Liver (tissue), 9 donors: Measurements from ENCODE around the gene ASPA. TPM values are rescaled to one million over a fixed set of nuclear protein-coding genes. Genes with fewer than 3 reads are reported as not detected.

ENCODE experiments used
- DNase-seq: peaks from one replicate; pipeline ENCODE4 v3.0.0-alpha.2; 2017; ENCODE audit warnings: low spot score
- H3K27ac ChIP-seq, 2 donors: one replicate each; pipeline ENCODE4 v1.7.0; 2013; ENCODE audit warnings: inconsistent platforms in 2 of 2, low read length in 2 of 2, control low read depth in 1 of 2, low read depth in 1 of 2, mild to moderate bottlenecking in 1 of 2
- H3K27me3 ChIP-seq, 4 donors: one replicate each; pipeline versions ENCODE4 v1.6.1 to v1.7.0; 2013; ENCODE audit warnings: low read length in 3 of 4, inconsistent platforms in 1 of 4, mild to moderate bottlenecking in 1 of 4, moderate library complexity in 1 of 4; ENCODE audit not compliant: control insufficient read depth in 4 of 4, insufficient read depth in 4 of 4
- H3K36me3 ChIP-seq, 4 donors: one replicate each; pipeline versions ENCODE4 v1.6.1 to v1.7.0; 2013; ENCODE audit warnings: low read length in 3 of 4, mild to moderate bottlenecking in 3 of 4, low read depth in 1 of 4, moderate library complexity in 1 of 4; ENCODE audit not compliant: control insufficient read depth in 4 of 4, insufficient read depth in 3 of 4
- H3K4me1 ChIP-seq, 4 donors: one replicate each; pipeline versions ENCODE4 v1.6.1 to v1.7.0; 2013; ENCODE audit warnings: low read length in 3 of 4, mild to moderate bottlenecking in 3 of 4, moderate library complexity in 1 of 4; ENCODE audit not compliant: control insufficient read depth in 4 of 4, insufficient read depth in 4 of 4
- H3K4me3 ChIP-seq, 3 donors: one replicate each; pipeline versions ENCODE4 v1.6.1 to v1.7.0; 2013; ENCODE audit warnings: low read length in 3 of 3, control low read depth in 1 of 3, low read depth in 1 of 3, mild to moderate bottlenecking in 1 of 3
- H3K9ac ChIP-seq, 2 donors: one replicate each; pipeline ENCODE4 v1.7.0; 2013; ENCODE audit warnings: low read length in 2 of 2, mild to moderate bottlenecking in 2 of 2, moderate library complexity in 2 of 2, control low read depth in 1 of 2, low read depth in 1 of 2
- H3K9me3 ChIP-seq, 4 donors: one replicate each; pipeline versions ENCODE4 v1.6.1 to v1.7.0; 2013; ENCODE audit warnings: low read length in 3 of 4; ENCODE audit not compliant: control insufficient read depth in 4 of 4
- ATF3 ChIP-seq: IDR thresholded peaks from 2 replicates; pipeline ENCODE4 v1.6.1; 2016; ENCODE audit warnings: antibody characterized with exemption
- CTCF ChIP-seq: fragments of 150-350 bp; IDR thresholded peaks from 2 replicates; pipeline ENCODE4 v1.5.1; 2017; ENCODE audit warnings: improper control_type of control experiment, low read depth, low read length; ENCODE audit not compliant: missing input control
- EGR1 ChIP-seq, 2 donors: IDR thresholded peaks; 2 replicates each; pipeline ENCODE4 v1.6.1; 2016 to 2018; ENCODE audit warnings: antibody characterized with exemption in 2 of 2, low read depth in 2 of 2
- FOXA1 ChIP-seq: IDR thresholded peaks from 2 replicates; pipeline ENCODE4 v1.6.1; 2016; ENCODE audit warnings: antibody characterized with exemption
- FOXA2 ChIP-seq: IDR thresholded peaks from 2 replicates; pipeline ENCODE4 v1.6.1; 2016; ENCODE audit warnings: antibody characterized with exemption
- GABPA ChIP-seq, 2 donors: IDR thresholded peaks in 1 of 2; conservative IDR thresholded peaks in 1 of 2; 2 replicates each; pipeline ENCODE4 v1.6.1; 2016; ENCODE audit warnings: antibody characterized with exemption in 2 of 2, mild to moderate bottlenecking in 1 of 2, moderate library complexity in 1 of 2
- HNF4A ChIP-seq, 2 donors: conservative IDR thresholded peaks; 2 replicates each; pipeline ENCODE4 v1.6.1; 2016; ENCODE audit warnings: antibody characterized with exemption in 2 of 2, mild to moderate bottlenecking in 2 of 2
- HNF4G ChIP-seq: IDR thresholded peaks from 2 replicates; pipeline ENCODE4 v1.6.1; 2016; ENCODE audit warnings: antibody characterized with exemption
- JUND ChIP-seq, 2 donors: IDR thresholded peaks; 2 replicates each; pipeline ENCODE4 v1.6.1; 2016; ENCODE audit warnings: antibody characterized with exemption in 2 of 2
- MAX ChIP-seq: IDR thresholded peaks from 2 replicates; pipeline ENCODE4 v1.6.1; 2016; ENCODE audit warnings: antibody characterized with exemption
- NR2F2 ChIP-seq: IDR thresholded peaks from 2 replicates; pipeline ENCODE4 v1.6.1; 2016; ENCODE audit warnings: antibody characterized with exemption
- RAD21 ChIP-seq, 2 donors: IDR thresholded peaks; 2 replicates each; pipeline ENCODE4 v1.6.1; 2016; ENCODE audit warnings: antibody characterized with exemption in 2 of 2, mild to moderate bottlenecking in 2 of 2
- REST ChIP-seq: IDR thresholded peaks from 2 replicates; pipeline ENCODE4 v1.6.1; 2016; ENCODE audit warnings: antibody characterized with exemption, mild to moderate bottlenecking
- RXRA ChIP-seq, 2 donors: IDR thresholded peaks; 2 replicates each; pipeline ENCODE4 v1.6.1; 2017 to 2018; ENCODE audit warnings: antibody characterized with exemption in 2 of 2, mild to moderate bottlenecking in 1 of 2
- SP1 ChIP-seq: IDR thresholded peaks from 2 replicates; pipeline ENCODE4 v1.6.1; 2018; ENCODE audit warnings: antibody characterized with exemption, mild to moderate bottlenecking
- TAF1 ChIP-seq: conservative IDR thresholded peaks from 2 replicates; pipeline ENCODE4 v1.6.1; 2016; ENCODE audit warnings: antibody characterized with exemption, mild to moderate bottlenecking
- ZBTB33 ChIP-seq: IDR thresholded peaks from 2 replicates; pipeline ENCODE4 v1.6.1; 2016; ENCODE audit warnings: antibody characterized with exemption
- WGBS: extraction: QIAGEN DNeasy Blood & Tissue Kit; methylation state at CpG from one replicate; pipeline ENCODE4 v1.1.7; 2013; 5-methylcytosine and 5-hydroxymethylcytosine counted together
- polyA plus RNA-seq, 2 donors: library from polyadenylated mRNA; stranded (reverse) in 1 of 2; unstranded in 1 of 2; fragments of 200-250 nt in 1 of 2; fragments of >200 nt in 1 of 2; fragmentation: Nextera tagmentation in 1 of 2; extraction: Ambion mirVana in 1 of 2; gene quantifications; one replicate each; pipeline versions ENCODE4 v1.2.1 to v1.2.3, GENCODE V29; 2013 to 2015
- total RNA-seq, 2 donors: library from RNA; depleted of rRNA; stranded (reverse); fragments of >200 nt; gene quantifications; one replicate each; pipeline ENCODE4 v1.2.3, GENCODE V29; 2014
- donor health status: healthy.
- donor health status: healthy.
- donor health status: healthy.
- donor health status: healthy.
- donor health status: healthy.

ASPA gene
- total and polyA plus RNA-seq, 4 donors: 0.89 to 4.7 (median 1.9) TPM

- Histone ChIP-seq H3K27me3 (no peaks in the 10 kb centered on the region), H3K4me1 (no peaks in the 10 kb centered on the region), H3K27ac (no peak overlapping the region), H3K4me3 (no peak overlapping the region), H3K9me3 (no peaks in the 10 kb centered on the region), H3K36me3 (no peaks in the 10 kb centered on the region), H3K9ac (no peak overlapping the region)
- TF ChIP-seq EGR1 (IDR thresholded peaks at IDR 0.05; ENCODE audit: low read depth in 2 of 2) (no peak), JUND (IDR thresholded peaks at IDR 0.05) (no peak), ATF3 (no peak), RAD21 (IDR thresholded peaks at IDR 0.05) (no peak), RXRA (IDR thresholded peaks at IDR 0.05) (no peak), HNF4G (no peak), CTCF (no peak), FOXA1 (no peak), HNF4A (conservative IDR thresholded peaks at IDR 0.05) (no peak)
- DNase-seq: no peak
- 84% methylated on average over 11 of the region's 11 CpGs for WGBS
These were observed 71.8 kb downstream of the ASPA start for GRCh38 chr17:3547628-3548027.

- 92% methylated on average over 2 of the region's 2 CpGs for WGBS
- H3K36me3 ChIP-seq: no peaks in the 10 kb centered on the region
- no peak overlapping the region for H3K27ac ChIP-seq
- H3K9ac ChIP-seq: no peak overlapping the region
- no peaks in the 10 kb centered on the region for H3K4me1 ChIP-seq
- no peak for TF ChIP-seq ZBTB33
- no peak for TF ChIP-seq MAX
- no peak for TF ChIP-seq NR2F2
- DNase-seq: no peak
- H3K27me3 ChIP-seq: no peaks in the 10 kb centered on the region
- H3K9me3 ChIP-seq: no peaks in the 10 kb centered on the region
- H3K4me3 ChIP-seq: no peak overlapping the region
These were observed 73.9 kb downstream of the ASPA start for GRCh38 chr17:3549610-3550162.

GRCh38 chr17:3551189-3551588, 75.4 kb downstream of the ASPA start:
- H3K4me3 ChIP-seq: no peak overlapping the region
- 87% methylated on average over 6 of the region's 6 CpGs for WGBS
- no peak overlapping the region for H3K27ac ChIP-seq
- DNase-seq: no peak
- no peaks in the 10 kb centered on the region for H3K9me3 ChIP-seq
- H3K4me1 ChIP-seq: no peaks in the 10 kb centered on the region
- no peaks in the 10 kb centered on the region for H3K36me3 ChIP-seq
- no peak overlapping the region for H3K9ac ChIP-seq
- H3K27me3 ChIP-seq: no peaks in the 10 kb centered on the region
- TF ChIP-seq FOXA2: no peak
- TF ChIP-seq REST: no peak
- TF ChIP-seq TAF1: no peak
- no peak for TF ChIP-seq HNF4A (conservative IDR thresholded peaks at IDR 0.05)
- TF ChIP-seq SP1: no peak
- no peak for TF ChIP-seq EGR1 (IDR thresholded peaks at IDR 0.05; ENCODE audit: low read depth in 2 of 2)
- no peak for TF ChIP-seq HNF4G
- TF ChIP-seq FOXA1: no peak
- no peak for TF ChIP-seq RAD21 (IDR thresholded peaks at IDR 0.05)
- no peak for TF ChIP-seq ZBTB33
- no peak for TF ChIP-seq ATF3
- no peak for TF ChIP-seq RXRA (IDR thresholded peaks at IDR 0.05)
- no peak for TF ChIP-seq MAX
- no peak for TF ChIP-seq GABPA (IDR thresholded peaks at IDR 0.05 in 1 of 2, conservative IDR thresholded peaks at IDR 0.05 in 1 of 2)
